ENCODE measurements around the gene TCL1A. TPM values are rescaled to one million over a fixed set of nuclear protein-coding genes. Genes with fewer than 3 reads are reported as not detected.

The TCL1A gene
- total and polyA plus RNA-seq, 2 donors (not counting 3 experiments of a cell fraction or from before 2014, with no cell fraction given), result not detected

- intact Hi-C loops (cut with micrococcal nuclease) (no loop called here), dilution Hi-C loops (cut with MboI; ENCODE audit: extremely low pct_ligation_motif_present, low sequenced_read_pairs) (no loop called here)
- POLR2A ChIA-PET, result no interaction called here
- Histone ChIP-seq H3K27me3 (ENCODE audit: control insufficient read depth in 2 of 2, insufficient read depth in 2 of 2, low read length in 2 of 2) (no peaks in the 10 kb centered on the region), H3K4me1 (ENCODE audit: control insufficient read depth, extremely low read depth, insufficient read depth, low read length) (no peaks in the 10 kb centered on the region), H3K36me3 (ENCODE audit: control insufficient read depth in 2 of 2, extremely low read depth in 1 of 2, insufficient read depth in 2 of 2, low read length in 2 of 2) (no peaks in the 10 kb centered on the region), H3K9me3 (replicated peaks; ENCODE audit: control insufficient read depth, insufficient read depth, low read length) (no peaks in the 10 kb centered on the region), H4K20me1 (replicated peaks; ENCODE audit: control insufficient read depth, extremely low read depth, insufficient read depth, low read length) (no peaks in the 10 kb centered on the region), H3K9ac (replicated peaks; ENCODE audit: extremely low read depth, insufficient read depth, low read length) (no peak overlapping the region), H3K27ac (ENCODE audit: insufficient read depth, low read depth, low read length) (no peak overlapping the region), H3K4me3 (replicated peaks in 1 of 3; ENCODE audit: insufficient read depth in 1 of 3, low read depth in 1 of 3, low read length in 3 of 3) (no peak overlapping the region), H2AFZ (ENCODE audit: low read depth, low read length) (no peak overlapping the region), H3K4me2 (ENCODE audit: insufficient read depth, low read length) (no peak overlapping the region), H3K79me2 (ENCODE audit: control insufficient read depth, insufficient read depth, low read length) (no peaks in the 10 kb centered on the region), H3K9me1 (replicated peaks; ENCODE audit: control insufficient read depth, extremely low read depth, insufficient read depth, low read length) (no peaks in the 10 kb centered on the region)
- BruUV-seq (replicated peaks), result no TSS peak
- DNase-seq (ENCODE audit: low read depth, low spot score) (no peak), FAIRE-seq (no peak)
- CTCF ChIA-PET, result interaction anchor here (1.3 to 1.7 kb wide), 2 partner anchors 12 to 23 kb away, joined by 4 to 5 read pairs; no protein-coding TSS in a partner anchor
- TF ChIP-seq EZH2 (IDR thresholded peaks at IDR 0.05; ENCODE audit: borderline replicate concordance, low read depth, low read length, severe bottlenecking) (no peak), POLR2AphosphoS5 (IDR thresholded peaks at IDR 0.05; ENCODE audit: insufficient read depth, low read depth, low read length) (no peak), POLR2A (IDR thresholded peaks at IDR 0.05; ENCODE audit: low read depth, low read length) (no peak), FOS (IDR thresholded peaks at IDR 0.05; ENCODE audit: borderline replicate concordance, insufficient read depth, low read length) (no peak), MYC (IDR thresholded peaks at IDR 0.05; ENCODE audit: low read depth, low read length) (no peak), CTCF (IDR thresholded peaks at IDR 0.05; ENCODE audit: extremely low read depth in 1 of 2, insufficient read depth in 1 of 2, low read depth in 1 of 2, low read length in 2 of 2) (no peak), MAX (IDR thresholded peaks at IDR 0.05; ENCODE audit: insufficient read depth, insufficient read length) (no peak), GATA2 (IDR thresholded peaks at IDR 0.05; ENCODE audit: insufficient read depth, insufficient read length, low read depth, low read length) (no peak), JUN (IDR thresholded peaks at IDR 0.05; ENCODE audit: borderline replicate concordance, insufficient read depth, insufficient read length, low read depth) (no peak)
These were observed 13.3 kb upstream of the TCL1A start for GRCh38 chr14:95727056-95727700.

Data from endothelial cell of umbilical vein (primary cell).